ENCODE measurements around the gene CDC14A.

Gene CDC14A

DNA sequence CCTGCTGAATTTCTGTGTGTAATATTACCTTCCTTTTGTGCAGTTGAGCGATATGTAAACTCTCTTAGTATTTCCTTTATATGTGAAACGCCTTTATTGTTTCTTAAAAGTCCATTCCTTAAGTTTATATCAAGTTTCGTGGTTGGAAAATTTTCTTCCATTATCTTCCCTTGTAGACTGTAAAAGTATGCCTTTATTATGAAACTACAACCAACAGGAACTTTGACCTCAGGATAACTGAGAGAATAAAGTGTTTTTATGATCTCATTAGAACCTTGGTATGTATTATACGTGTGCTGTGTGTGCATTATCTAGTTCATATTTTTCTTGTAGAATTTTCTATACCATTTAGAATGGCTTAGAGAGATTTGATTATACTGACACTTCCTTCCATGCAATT is 3.1 kb upstream of the CDC14A start:
- no peak for TF ChIP-seq GATA2 (IDR thresholded peaks at IDR 0.05; ENCODE audit: low read depth, low read length)
- TF ChIP-seq GATA3 (IDR thresholded peaks at IDR 0.05; ENCODE audit: low read depth, low read length), result no peak

DNA sequence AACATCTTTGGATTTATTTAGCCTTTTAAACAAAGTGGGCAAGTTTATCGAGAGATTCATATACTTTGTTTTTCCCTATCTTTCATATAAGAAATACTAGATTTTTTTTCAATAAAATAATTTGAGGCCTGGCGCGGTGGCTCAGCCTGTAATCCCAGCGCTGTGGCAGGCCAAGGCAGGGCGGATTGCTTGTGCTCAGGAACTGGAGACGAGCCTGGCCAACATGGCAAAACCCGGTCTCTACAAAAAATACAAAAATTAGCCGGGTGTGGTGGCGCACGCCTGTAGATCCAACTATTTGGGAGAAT is 1.6 kb upstream of the CDC14A start:
- TF ChIP-seq GATA2 (IDR thresholded peaks at IDR 0.05; ENCODE audit: low read depth, low read length), result no peak
- TF ChIP-seq GATA3 (IDR thresholded peaks at IDR 0.05; ENCODE audit: low read depth, low read length), result no peak

DNA sequence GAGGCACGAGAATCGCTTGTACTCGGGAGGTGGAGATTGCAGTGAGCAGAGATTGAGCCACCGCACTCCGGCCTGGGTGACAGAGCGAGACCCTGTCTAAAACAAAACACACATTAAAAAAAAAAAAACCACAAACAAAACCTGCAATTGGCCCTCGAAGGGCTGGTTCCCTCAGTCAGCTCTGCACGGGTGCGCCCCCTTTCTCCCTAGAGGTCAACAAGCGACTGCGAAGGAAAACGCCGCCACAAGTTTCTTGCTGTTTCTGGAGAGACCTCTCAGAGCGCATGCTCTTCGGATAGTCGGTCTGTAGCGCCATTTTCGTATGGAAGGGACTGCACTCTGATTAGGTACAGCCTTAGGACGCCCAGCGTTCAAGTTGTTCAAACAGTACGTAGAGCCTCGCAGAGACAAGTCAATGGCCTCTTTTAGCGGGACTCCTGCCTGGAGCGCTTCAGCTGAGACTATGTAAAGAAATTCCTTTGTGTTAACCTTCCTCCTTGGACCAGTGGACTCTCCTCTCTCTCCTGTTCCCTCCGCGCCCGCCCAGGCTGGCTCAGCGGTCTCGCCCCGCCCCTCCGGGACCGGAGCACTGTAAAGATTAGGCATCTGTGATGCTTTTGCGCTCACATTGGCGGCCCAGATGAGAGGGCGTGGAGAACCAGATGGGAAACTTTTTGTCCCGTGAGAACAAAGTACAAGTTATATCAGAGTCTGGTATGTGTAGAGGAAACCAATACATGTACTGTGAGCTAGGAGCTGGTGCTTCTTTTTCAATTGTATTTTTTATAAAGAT is 1.0 kb upstream of the CDC14A start:
- TF ChIP-seq GATA3 (IDR thresholded peaks at IDR 0.05; ENCODE audit: low read depth, low read length), result no peak
- peak; percentile 37; the same call in 1 of the 2 replicates for TF ChIP-seq GATA2 (IDR thresholded peaks at IDR 0.05; ENCODE audit: low read depth, low read length)

DNA sequence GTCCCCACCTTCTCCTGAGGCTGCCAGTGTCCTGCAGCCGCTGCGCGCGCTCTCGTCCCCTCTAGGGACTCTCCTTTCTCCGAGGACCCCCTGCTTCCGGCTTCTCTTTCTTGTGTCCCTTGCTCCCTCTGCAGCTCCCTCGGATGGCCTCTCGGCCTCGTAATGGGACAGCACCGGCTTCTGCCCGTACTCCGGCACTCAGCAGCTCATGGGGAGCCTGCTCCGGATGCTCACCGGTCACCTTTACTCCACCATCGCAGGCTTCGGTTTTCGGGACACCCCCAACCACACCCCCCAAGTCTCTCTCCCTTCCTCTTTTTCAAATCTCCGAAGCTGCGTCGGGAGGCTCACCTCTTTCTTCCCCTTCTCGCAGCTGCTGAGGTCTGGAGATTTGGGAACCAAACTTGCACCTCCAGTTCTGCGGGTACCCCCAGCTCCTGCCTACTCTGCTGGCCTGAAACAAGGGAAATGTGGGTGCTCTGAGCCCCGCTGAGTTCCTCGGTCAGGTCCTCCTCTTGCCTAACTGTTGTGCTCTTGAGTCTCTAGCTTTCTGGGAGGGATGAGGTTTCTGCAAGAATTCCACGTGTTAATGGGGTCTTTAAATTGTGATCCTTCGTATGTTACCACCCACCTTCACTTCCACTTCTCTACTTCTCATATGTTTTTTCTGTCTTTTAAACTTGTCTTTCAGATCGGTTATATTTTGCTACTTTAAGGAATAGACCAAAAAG is 930 bp downstream of the CDC14A start:
- TF ChIP-seq GATA3 (IDR thresholded peaks at IDR 0.05; ENCODE audit: low read depth, low read length), result no peak
- no peak for TF ChIP-seq GATA2 (IDR thresholded peaks at IDR 0.05; ENCODE audit: low read depth, low read length)

DNA sequence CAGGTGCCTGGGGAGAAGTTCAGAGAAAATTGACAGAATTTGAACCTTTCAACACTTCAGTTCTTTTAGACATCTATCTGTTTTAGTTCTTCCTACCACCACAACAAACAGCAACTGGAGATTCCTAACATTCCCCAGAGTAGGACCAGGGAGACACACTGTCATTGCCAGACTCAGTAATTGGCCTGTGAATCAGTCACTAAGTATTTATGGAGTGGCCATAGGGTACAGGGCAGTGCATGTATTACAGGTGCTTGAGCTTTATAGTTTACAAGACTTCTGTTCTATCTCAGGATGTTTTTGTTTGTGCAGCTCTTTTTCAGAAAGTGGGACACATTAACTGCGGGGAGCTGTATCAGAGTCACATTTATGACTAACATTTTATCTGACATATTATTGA is 1.7 kb downstream of the CDC14A start:
- TF ChIP-seq GATA3 (IDR thresholded peaks at IDR 0.05; ENCODE audit: low read depth, low read length) (no peak), GATA2 (IDR thresholded peaks at IDR 0.05; ENCODE audit: low read depth, low read length) (no peak)

DNA sequence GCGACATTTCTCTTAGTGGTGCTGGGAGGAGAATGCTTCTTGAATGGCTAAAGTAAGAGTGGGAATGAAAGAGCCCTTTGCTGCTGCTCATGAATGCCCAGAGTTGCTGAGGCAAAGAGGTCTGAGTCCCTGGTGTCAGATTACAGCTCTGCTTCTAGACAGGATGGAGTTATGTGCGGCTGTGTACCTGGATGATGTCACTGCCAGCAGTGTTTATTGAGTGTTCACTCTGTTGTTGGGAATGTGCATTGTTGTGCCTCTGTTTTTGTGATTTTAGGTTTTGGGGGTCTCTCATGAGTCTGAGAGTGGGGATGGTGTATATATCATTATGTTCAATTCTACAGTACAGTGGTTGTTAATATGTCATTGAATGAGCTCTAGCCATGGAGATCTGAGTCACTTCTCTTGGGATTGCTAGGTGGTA is 2.7 kb downstream of the CDC14A start:
- no peak for TF ChIP-seq GATA3 (IDR thresholded peaks at IDR 0.05; ENCODE audit: low read depth, low read length)
- TF ChIP-seq GATA2 (IDR thresholded peaks at IDR 0.05; ENCODE audit: low read depth, low read length), result no peak

DNA sequence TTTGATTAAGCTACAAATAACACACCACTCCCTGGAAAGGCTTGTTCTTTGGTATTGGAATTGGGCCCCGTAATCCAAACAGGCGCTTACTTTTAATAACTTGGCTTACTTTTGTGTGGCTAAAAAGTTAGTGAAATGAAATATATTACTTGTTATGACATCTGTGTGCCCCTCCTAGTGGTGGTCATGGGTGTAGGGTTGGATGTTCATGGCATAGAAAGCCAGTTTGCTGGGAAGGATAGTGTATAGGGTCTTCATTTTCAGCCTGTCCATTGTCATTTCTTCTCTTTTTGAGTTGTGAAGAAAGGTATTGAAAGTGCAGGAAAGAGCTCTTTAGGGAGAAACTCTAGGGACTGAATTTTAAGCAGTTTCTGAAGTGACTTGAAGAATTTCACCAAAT is 5.9 kb downstream of the CDC14A start:
- TF ChIP-seq GATA3 (IDR thresholded peaks at IDR 0.05; ENCODE audit: low read depth, low read length) (no peak), GATA2 (IDR thresholded peaks at IDR 0.05; ENCODE audit: low read depth, low read length) (no peak)

DNA sequence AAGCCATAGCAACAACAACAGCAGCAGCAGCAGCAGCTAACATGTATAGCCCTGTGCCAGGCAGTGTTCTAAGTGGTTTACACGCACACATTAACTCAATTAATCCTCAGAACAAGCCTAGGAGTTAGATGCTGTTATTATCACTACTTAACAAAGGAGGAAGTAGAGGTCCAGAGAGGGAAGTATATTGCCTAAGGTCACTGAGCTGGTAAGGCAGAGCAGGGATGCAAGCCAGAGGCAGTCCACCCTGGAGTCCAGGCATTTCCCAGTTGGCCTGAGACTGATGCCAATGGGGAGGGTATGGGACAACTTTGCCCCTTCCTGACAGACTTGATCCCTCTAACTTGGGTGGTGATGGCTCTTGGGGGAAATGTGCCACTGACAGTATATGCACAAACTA is 6.8 kb downstream of the CDC14A start:
- TF ChIP-seq GATA3 (IDR thresholded peaks at IDR 0.05; ENCODE audit: low read depth, low read length), result no peak

DNA sequence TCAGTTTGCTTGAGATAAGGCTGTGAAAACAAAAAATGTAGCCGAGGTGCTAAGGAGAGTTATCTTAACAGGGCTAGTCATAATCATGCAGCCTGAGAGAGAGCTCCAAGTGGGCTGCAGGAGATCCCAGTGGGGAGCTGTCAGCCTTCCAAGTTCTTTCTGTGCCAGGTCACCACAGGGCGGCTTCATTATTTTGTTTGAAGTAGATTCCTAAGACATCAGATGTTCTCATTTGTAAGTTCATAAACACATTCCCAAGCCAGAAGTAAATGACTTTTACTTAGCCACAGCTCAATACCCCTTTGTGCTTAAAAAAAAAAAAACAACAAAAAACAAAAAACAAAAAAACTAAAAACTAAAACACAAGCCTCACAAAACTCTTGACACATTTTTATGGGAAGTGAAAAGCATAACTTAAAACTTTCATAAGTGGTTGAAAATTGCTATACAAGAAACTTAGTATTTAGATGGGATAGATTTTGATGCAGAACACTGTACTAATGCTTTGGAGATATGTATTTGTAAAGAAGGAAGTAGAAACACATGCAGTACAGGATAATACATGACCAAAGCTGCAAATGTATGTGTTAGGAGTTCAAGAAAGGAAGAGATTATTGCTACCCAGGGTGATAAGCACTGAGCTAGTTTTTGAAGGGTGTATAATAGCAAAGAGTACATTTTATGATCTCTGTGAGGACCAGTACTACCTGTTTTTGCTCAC is 8.6 kb downstream of the CDC14A start:
- no peak for TF ChIP-seq GATA2 (IDR thresholded peaks at IDR 0.05; ENCODE audit: low read depth, low read length)
- no peak for TF ChIP-seq GATA3 (IDR thresholded peaks at IDR 0.05; ENCODE audit: low read depth, low read length)

DNA sequence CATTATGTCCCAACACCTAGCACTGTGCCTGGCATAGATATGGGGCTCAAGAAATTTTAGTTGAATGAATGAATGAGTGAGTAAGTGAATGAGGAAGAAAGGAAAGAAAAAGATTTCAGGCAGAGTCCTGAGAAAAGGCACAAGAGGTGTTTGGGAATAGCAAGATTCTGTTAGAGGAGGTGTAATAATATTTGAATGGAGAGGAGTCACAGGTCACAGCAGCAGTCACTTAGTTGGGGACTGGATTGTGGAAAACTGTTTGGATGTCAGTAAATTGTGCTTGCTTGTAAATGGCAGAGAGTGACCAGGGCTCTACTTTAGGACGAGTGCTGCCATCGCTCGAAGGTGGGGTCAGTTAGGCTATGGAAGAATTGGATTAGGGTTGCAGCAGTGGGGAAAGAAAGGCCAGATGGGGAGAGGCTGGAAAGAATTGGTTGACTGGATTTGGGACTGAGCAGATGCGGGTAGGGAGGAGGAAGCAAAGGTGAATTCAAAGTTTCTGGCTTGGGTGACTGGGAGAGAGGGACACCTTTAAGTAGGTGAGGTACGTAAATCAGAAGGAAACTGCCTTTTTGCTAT is 9.3 kb downstream of the CDC14A start:
- TF ChIP-seq GATA2 (IDR thresholded peaks at IDR 0.05; ENCODE audit: low read depth, low read length) (no peak), GATA3 (IDR thresholded peaks at IDR 0.05; ENCODE audit: low read depth, low read length) (no peak)

DNA sequence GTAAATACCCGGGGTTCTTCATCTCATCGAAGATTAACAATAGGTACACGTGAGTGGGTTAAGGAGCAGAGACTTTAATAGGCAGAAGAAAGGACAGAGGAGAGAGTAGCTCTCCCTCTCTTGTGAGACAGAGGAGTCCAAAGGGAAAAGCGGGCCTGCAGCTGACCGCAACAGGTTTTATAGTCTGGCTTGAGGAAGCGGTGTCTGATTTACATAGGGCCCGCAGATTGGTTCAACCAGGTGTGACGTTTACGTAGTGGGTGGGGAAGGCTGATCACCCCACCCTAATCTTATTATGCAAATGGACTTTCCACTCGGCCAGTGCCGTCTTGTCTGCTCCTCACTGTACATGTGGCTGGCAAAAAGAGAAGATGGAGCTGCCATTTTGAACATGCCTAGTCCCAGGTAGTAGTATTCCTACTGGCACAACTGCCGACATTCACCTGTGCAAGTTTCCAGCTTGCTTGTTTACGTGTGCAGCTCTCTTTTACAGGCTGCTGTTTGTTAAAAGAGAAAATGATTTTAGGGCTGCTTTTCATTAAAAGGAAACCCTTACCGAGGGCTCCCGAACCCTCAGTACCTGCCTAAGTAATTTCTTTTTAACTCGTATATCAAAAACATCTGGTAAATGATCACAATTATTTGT is 10.6 kb downstream of the CDC14A start:
- TF ChIP-seq GATA2 (IDR thresholded peaks at IDR 0.05; ENCODE audit: low read depth, low read length), result no peak
- no peak for TF ChIP-seq GATA3 (IDR thresholded peaks at IDR 0.05; ENCODE audit: low read depth, low read length)

DNA sequence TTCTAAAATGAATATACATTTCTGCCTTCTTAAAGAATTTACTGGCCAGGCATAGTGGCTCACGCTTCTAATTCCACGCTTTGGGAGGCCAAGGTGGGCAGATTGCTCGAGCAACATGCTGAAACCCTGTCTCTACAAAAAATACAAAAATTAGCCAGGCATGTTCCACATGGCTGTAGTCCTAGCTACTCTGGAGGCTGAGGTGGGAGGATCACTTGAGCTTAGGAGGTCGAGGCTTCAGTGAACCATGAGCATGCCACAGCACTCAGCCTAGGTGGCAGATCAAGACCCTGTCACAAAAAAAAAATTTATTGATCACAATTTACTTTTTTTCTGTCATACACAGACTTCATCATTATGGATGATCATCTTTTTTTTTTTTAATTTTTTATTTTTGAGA is 11.5 kb downstream of the CDC14A start:
- TF ChIP-seq GATA3 (IDR thresholded peaks at IDR 0.05; ENCODE audit: low read depth, low read length) (no peak), GATA2 (IDR thresholded peaks at IDR 0.05; ENCODE audit: low read depth, low read length) (no peak)

DNA sequence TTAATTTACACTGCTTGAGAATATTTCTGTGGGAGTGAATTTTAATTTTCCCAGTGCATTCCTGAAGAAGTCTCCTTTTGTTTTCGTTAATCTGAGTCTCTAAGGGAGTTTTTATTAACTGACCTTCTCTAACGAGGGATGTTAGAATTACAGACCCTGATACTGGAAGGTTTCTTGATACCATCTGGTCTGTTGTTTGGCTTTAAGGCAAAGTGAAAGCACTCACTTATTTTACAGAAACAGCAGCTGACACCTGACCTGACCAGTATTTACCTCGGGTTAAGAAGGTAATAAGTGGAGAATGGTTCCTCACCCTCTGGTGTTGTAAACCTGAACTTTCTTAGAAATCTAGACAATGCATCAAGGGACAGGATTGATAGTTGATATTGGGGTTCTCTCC is 12.4 kb downstream of the CDC14A start:
- no peak for TF ChIP-seq GATA2 (IDR thresholded peaks at IDR 0.05; ENCODE audit: low read depth, low read length)
- TF ChIP-seq GATA3 (IDR thresholded peaks at IDR 0.05; ENCODE audit: low read depth, low read length), result no peak

DNA sequence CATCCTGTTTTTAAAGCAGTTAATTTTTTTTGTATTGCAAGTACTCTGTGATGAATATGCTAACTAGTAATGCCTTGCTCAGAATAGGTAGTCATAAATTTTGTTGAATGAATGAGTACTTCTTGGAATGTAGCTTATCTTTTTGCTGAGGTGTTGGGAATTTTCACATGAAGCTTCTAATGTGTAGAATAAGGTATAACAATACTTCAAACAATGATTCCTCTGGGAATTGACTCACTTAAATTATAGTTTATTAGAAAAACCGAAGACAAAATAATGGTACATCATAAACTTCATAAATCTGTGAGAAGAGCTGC is 13.9 kb downstream of the CDC14A start:
- TF ChIP-seq GATA3 (IDR thresholded peaks at IDR 0.05; ENCODE audit: low read depth, low read length) (no peak), GATA2 (IDR thresholded peaks at IDR 0.05; ENCODE audit: low read depth, low read length) (no peak)

Data from SH-SY5Y (cell line).